Right atrium auricular region (tissue), 2 donors: ENCODE measurements around the gene CLIP4. TPM values are rescaled to one million over a fixed set of nuclear protein-coding genes. Genes with fewer than 3 reads are reported as not detected.

Experiments used
- DNase-seq: peaks from one replicate; pipeline ENCODE4 v3.0.0-alpha.2; 2019; ENCODE audit warnings: low spot score
- H3K27ac ChIP-seq, 2 donors: fragments of 200-600 bp; sonication (generic); 1 replicate in 1 of 2; 2 replicates in 1 of 2; pipeline ENCODE4 v1.5.1; 2016 to 2019
- H3K27me3 ChIP-seq, 2 donors: fragments of 200-600 bp; sonication (generic); one replicate each; pipeline versions ENCODE4 v1.5.1 to v1.6.0; 2017 to 2019
- H3K36me3 ChIP-seq: fragments of 200-600 bp; sonication (generic); one replicate; pipeline ENCODE4 v1.5.1; 2016
- H3K4me1 ChIP-seq, 2 donors: fragments of 200-600 bp; sonication (generic); one replicate each; pipeline versions ENCODE4 v1.5.1 to v1.6.0; 2017 to 2019
- H3K4me3 ChIP-seq, 2 donors: fragments of 200-600 bp; sonication (generic); 1 replicate in 1 of 2; 2 replicates in 1 of 2; pipeline ENCODE4 v1.5.1; 2017 to 2019; ENCODE audit warnings: mild to moderate bottlenecking in 1 of 2, moderate library complexity in 1 of 2
- H3K9me3 ChIP-seq, 2 donors: fragments of 200-600 bp; sonication (generic); one replicate each; pipeline ENCODE4 v1.5.1; 2019
- CTCF ChIP-seq, 2 donors: fragments of 200-600 bp; sonication (generic); IDR thresholded peaks; one replicate each; pipeline ENCODE4 v1.5.1; 2019; ENCODE audit warnings: antibody characterized with exemption in 2 of 2
- total RNA-seq, 2 donors: library from RNA; depleted of rRNA; stranded (reverse); fragments of >200 nt; gene quantifications; one replicate each; pipeline ENCODE4 v1.1.0, GENCODE V29; 2016

Gene CLIP4
- total RNA-seq, 2 donors from 2014 or later = 66.5 to 71.0 TPM

DNA sequence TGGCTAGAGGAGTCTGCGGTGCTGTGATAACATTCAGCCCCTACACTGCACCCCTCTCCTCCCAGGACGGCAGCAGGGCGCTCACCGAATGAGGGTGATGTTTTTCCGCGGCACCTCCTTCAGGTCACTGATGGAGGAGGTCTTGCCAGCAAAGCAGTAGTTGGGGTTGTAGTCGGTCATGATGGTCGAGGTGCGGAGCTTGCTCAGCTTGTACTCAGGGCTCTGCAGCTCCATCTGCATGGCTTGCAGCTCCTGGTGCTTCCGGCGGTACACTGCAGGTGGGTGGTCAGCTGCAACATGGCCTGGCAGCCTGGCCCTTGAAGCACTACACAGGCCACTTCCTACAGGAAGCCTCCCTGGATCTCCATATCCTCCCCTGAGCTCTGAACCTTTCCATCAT is 108.0 kb downstream of the CLIP4 start:
- no peak overlapping the region for H3K4me3 ChIP-seq
- no peaks in the 10 kb centered on the region for H3K9me3 ChIP-seq
- TF ChIP-seq CTCF (IDR thresholded peaks at IDR 0.05) = no peak
- H3K36me3 ChIP-seq = no peaks in the 10 kb centered on the region
- no peaks in the 10 kb centered on the region for H3K27me3 ChIP-seq
- no peak overlapping the region for H3K27ac ChIP-seq
- no peaks in the 10 kb centered on the region for H3K4me1 ChIP-seq
- DNase-seq = no peak

- Histone ChIP-seq H3K4me1 (no peaks in the 10 kb centered on the region), H3K4me3 (no peak overlapping the region), H3K27ac (no peak overlapping the region), H3K36me3 (no peaks in the 10 kb centered on the region), H3K9me3 (no peaks in the 10 kb centered on the region), H3K27me3 (no peaks in the 10 kb centered on the region)
- no peak for TF ChIP-seq CTCF (IDR thresholded peaks at IDR 0.05)
- DNase-seq = peak; percentile 60
Observed at GRCh38 chr2:29223851-29224692, 108.9 kb downstream of the CLIP4 start.

DNA sequence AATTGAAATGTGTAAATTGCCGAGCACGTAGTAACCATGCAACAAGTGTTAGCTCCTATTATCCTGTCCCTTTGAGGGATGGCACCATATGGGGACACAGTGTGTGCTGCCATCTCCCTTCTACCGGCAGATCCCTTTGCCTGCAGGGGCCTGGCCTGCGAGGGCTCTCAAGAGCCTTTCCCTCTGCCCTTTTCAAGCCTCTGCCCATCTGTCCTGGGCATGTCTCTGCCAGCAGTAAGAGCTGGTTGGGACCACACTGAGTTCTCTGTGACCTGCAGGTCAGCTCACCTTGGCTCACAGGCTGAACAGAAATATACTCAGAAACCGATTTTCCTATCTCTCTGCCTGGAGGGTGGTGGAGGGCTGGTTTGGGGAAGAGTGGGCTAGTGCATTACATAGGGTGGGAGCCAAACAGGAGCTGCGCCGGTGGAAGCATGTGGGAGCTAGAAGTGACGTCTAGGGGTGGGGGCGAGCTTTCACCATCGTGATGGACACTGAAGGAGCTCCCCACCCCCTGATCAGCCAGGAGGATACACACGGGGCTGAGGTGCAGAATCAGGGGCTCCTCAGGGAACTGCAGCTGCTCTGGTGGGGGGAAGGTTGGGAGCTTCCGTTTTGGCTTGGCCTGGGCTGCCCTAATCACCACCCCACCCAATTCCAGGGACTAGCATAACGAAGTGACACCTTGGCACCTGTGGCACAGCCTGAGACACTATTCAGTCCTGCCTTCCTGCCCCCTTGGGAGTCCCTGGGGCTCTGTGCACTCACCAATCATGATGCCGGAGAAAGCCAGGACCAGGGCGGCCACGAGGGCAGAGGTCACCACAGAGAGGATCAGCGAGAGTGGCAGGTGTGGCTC is 109.7 kb downstream of the CLIP4 start:
- no peak for TF ChIP-seq CTCF (IDR thresholded peaks at IDR 0.05)
- H3K27me3 ChIP-seq = no peaks in the 10 kb centered on the region
- H3K4me1 ChIP-seq = no peaks in the 10 kb centered on the region
- DNase-seq = no peak
- no peak overlapping the region for H3K27ac ChIP-seq
- H3K36me3 ChIP-seq = no peaks in the 10 kb centered on the region
- no peak overlapping the region for H3K4me3 ChIP-seq
- H3K9me3 ChIP-seq = no peaks in the 10 kb centered on the region

DNA sequence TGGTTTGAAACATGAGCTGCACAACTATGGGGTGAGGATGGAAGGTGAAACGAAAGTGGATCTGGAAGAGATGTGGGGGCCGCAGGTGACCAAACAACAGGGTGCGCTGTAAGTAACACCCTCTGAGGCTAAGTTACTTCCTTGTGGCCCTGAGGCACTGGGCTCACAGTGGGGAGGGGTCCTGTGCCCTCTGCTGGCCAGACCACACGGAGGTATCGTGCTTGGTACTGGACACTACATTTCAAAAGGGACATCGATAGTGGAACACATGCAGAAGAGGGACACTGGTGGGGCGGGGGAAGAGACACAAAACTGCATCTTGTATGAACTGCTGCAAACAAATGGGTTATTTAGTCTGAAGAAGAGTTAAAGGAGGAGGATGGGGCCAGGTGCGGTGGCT is 110.6 kb downstream of the CLIP4 start:
- no peak for TF ChIP-seq CTCF (IDR thresholded peaks at IDR 0.05)

DNA sequence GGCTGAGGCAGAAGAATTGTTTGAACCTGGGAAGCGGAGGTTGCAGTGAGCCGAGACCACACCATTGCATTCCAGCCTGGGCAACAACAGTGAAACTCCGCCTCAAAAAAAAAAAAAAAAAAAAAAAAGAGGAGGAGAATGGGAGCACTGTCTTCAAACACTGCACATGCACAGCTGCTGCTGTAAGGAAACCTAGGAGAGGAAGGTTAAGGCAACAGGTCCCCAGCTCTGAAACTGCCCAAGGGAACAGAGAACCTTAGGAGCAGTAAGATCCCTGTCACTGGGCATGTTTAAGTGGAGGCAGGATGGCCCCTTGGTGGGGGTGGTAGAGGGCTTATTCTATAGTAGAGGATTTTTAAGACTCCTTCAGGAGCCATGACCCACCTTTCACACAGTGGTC is 111.2 kb downstream of the CLIP4 start:
- H3K4me1 ChIP-seq = no peaks in the 10 kb centered on the region

More for the DNA sequence above, 110.6 kb downstream of the CLIP4 start:
- H3K4me3 ChIP-seq = no peak overlapping the region
- DNase-seq = no peak
- no peaks in the 10 kb centered on the region for H3K27me3 ChIP-seq
- no peaks in the 10 kb centered on the region for H3K36me3 ChIP-seq
- H3K27ac ChIP-seq = no peak overlapping the region
- H3K4me1 ChIP-seq = no peaks in the 10 kb centered on the region
- H3K9me3 ChIP-seq = no peaks in the 10 kb centered on the region

More for the DNA sequence above, 111.2 kb downstream of the CLIP4 start:
- DNase-seq = no peak
- H3K9me3 ChIP-seq = no peaks in the 10 kb centered on the region
- no peaks in the 10 kb centered on the region for H3K36me3 ChIP-seq
- no peak overlapping the region for H3K4me3 ChIP-seq
- TF ChIP-seq CTCF (IDR thresholded peaks at IDR 0.05) = no peak
- no peaks in the 10 kb centered on the region for H3K27me3 ChIP-seq
- no peak overlapping the region for H3K27ac ChIP-seq
